ENCODE data around the gene LDLRAD1. TPM values are rescaled to one million over a fixed set of nuclear protein-coding genes. Genes with fewer than 3 reads are reported as not detected.

The LDLRAD1 gene
- total and polyA plus RNA-seq, 4 donors = 8.0 to 30.1 (median 26.8) TPM

GRCh38 chr1:53987880-53988279, 30.1 kb downstream of the LDLRAD1 start:
- no peaks in the 10 kb centered on the region for H3K4me1 ChIP-seq (ENCODE audit: control insufficient read depth in 5 of 5, insufficient read depth in 5 of 5, low read length in 5 of 5)
- no peaks in the 10 kb centered on the region for H3K9me3 ChIP-seq (ENCODE audit: control insufficient read depth in 4 of 4, insufficient read depth in 3 of 4, low read length in 3 of 4)
- no peak for DNase-seq
- no peak overlapping the region for H3K27ac ChIP-seq (ENCODE audit: low read depth in 1 of 2, low read length in 1 of 2)
- H3K27me3 ChIP-seq (ENCODE audit: control insufficient read depth in 3 of 3, insufficient read depth in 3 of 3, low read length in 2 of 3) = no peaks in the 10 kb centered on the region
- no peak for ATAC-seq (ENCODE audit: insufficient read depth, low FRiP score)
- 86 to 89% methylated on average over 2 of the region's 2 CpGs for WGBS, 2 donors
- no peaks in the 10 kb centered on the region for H3K36me3 ChIP-seq (ENCODE audit: control insufficient read depth in 4 of 4, insufficient read depth in 4 of 4, low read length in 4 of 4)
- no peak overlapping the region for H3K4me3 ChIP-seq
- no peak for TF ChIP-seq CTCF (IDR thresholded peaks at IDR 0.05; ENCODE audit: control extremely low read depth, extremely low read depth)
- no peak overlapping the region for H3K9ac ChIP-seq (ENCODE audit: insufficient read depth in 1 of 2, low read length in 2 of 2)

- DNase-seq (no peak), ATAC-seq (ENCODE audit: insufficient read depth, low FRiP score) (no peak)
- no peak for TF ChIP-seq CTCF (IDR thresholded peaks at IDR 0.05; ENCODE audit: control extremely low read depth, extremely low read depth)
- WGBS, 2 donors = 91 to 96% methylated on average over 3 of the region's 3 CpGs
- Histone ChIP-seq H3K4me1 (ENCODE audit: control insufficient read depth in 5 of 5, insufficient read depth in 5 of 5, low read length in 5 of 5) (peaks cover 0 to 9% (median 0%) of the 10 kb centered on the region in 5 donors), H3K4me3 (no peak overlapping the region), H3K36me3 (ENCODE audit: control insufficient read depth in 4 of 4, insufficient read depth in 4 of 4, low read length in 4 of 4) (no peaks in the 10 kb centered on the region), H3K27ac (ENCODE audit: low read depth in 1 of 2, low read length in 1 of 2) (no peak overlapping the region), H3K9me3 (ENCODE audit: control insufficient read depth in 4 of 4, insufficient read depth in 3 of 4, low read length in 3 of 4) (no peaks in the 10 kb centered on the region), H3K27me3 (ENCODE audit: control insufficient read depth in 3 of 3, insufficient read depth in 3 of 3, low read length in 2 of 3) (no peaks in the 10 kb centered on the region), H3K9ac (ENCODE audit: insufficient read depth in 1 of 2, low read length in 2 of 2) (no peak overlapping the region)
Measured at GRCh38 chr1:53986458-53986857, 31.5 kb downstream of the LDLRAD1 start.

- TF ChIP-seq CTCF (IDR thresholded peaks at IDR 0.05; ENCODE audit: control extremely low read depth, extremely low read depth) = no peak
- Histone ChIP-seq H3K4me3 (no peak overlapping the region), H3K9ac (ENCODE audit: insufficient read depth in 1 of 2, low read length in 2 of 2) (no peak overlapping the region), H3K27ac (ENCODE audit: low read depth in 1 of 2, low read length in 1 of 2) (no peak overlapping the region), H3K9me3 (ENCODE audit: control insufficient read depth in 4 of 4, insufficient read depth in 3 of 4, low read length in 3 of 4) (no peaks in the 10 kb centered on the region), H3K27me3 (ENCODE audit: control insufficient read depth in 3 of 3, insufficient read depth in 3 of 3, low read length in 2 of 3) (no peaks in the 10 kb centered on the region), H3K36me3 (ENCODE audit: control insufficient read depth in 4 of 4, insufficient read depth in 4 of 4, low read length in 4 of 4) (no peaks in the 10 kb centered on the region), H3K4me1 (ENCODE audit: control insufficient read depth in 5 of 5, insufficient read depth in 5 of 5, low read length in 5 of 5) (peaks cover 0 to 9% (median 0%) of the 10 kb centered on the region in 5 donors)
- no peak for DNase-seq
- ATAC-seq (ENCODE audit: insufficient read depth, low FRiP score) = no peak
Measured at GRCh38 chr1:53984726-53985125, 33.3 kb downstream of the LDLRAD1 start.

GRCh38 chr1:53982763-53983104, 35.3 kb downstream of the LDLRAD1 start:
- Histone ChIP-seq H3K4me3 (no peak overlapping the region), H3K27ac (ENCODE audit: low read depth in 1 of 2, low read length in 1 of 2) (no peak overlapping the region), H3K36me3 (ENCODE audit: control insufficient read depth in 4 of 4, insufficient read depth in 4 of 4, low read length in 4 of 4) (no peaks in the 10 kb centered on the region), H3K9me3 (ENCODE audit: control insufficient read depth in 4 of 4, insufficient read depth in 3 of 4, low read length in 3 of 4) (no peaks in the 10 kb centered on the region), H3K9ac (ENCODE audit: insufficient read depth in 1 of 2, low read length in 2 of 2) (peak overlapping the region; percentile 30 to 56), H3K4me1 (ENCODE audit: control insufficient read depth in 5 of 5, insufficient read depth in 5 of 5, low read length in 5 of 5) (peaks cover 0 to 9% (median 0%) of the 10 kb centered on the region in 5 donors), H3K27me3 (ENCODE audit: control insufficient read depth in 3 of 3, insufficient read depth in 3 of 3, low read length in 2 of 3) (no peaks in the 10 kb centered on the region)
- WGBS, 2 donors = 45 to 79% methylated on average over 4 of the region's 4 CpGs
- ATAC-seq (ENCODE audit: insufficient read depth, low FRiP score) (no peak), DNase-seq (no peak)
- TF ChIP-seq CTCF (IDR thresholded peaks at IDR 0.05; ENCODE audit: control extremely low read depth, extremely low read depth) = no peak

Data from lung (tissue), 12 donors.